GM19468 (cell line): ENCODE measurements around the gene SYT7.

Experiments used
- ATAC-seq: cut with Tn5 transposase; IDR thresholded peaks from one replicate; pipeline ENCODE4 v1.9.1; 2021; ENCODE audit warnings: mild to moderate bottlenecking, moderate library complexity, moderate number of reproducible peaks; ENCODE audit not compliant: unreplicated experiment; ENCODE audit errors: extremely low read depth

Gene SYT7

DNA sequence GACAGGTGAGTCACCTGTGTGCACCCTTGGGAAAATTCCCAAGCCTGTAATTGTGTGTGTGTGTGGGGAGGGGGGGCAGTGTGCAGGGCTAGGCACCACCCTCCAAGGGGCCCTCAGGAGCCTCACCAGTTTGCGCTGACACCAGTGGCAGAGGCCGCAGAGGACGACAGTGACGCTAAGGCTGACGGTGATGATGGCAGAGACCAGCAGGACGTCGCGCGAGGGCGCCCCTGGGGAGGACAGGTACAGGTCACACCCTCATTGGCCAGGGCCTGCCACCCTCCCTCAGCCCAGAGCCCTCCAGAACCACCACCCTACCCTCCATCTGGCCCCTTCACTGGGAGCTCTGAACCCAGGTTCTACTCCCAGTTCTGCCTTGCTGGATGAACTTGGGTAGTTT lies 24.9 kb downstream of the SYT7 start:
- ATAC-seq: no peak

DNA sequence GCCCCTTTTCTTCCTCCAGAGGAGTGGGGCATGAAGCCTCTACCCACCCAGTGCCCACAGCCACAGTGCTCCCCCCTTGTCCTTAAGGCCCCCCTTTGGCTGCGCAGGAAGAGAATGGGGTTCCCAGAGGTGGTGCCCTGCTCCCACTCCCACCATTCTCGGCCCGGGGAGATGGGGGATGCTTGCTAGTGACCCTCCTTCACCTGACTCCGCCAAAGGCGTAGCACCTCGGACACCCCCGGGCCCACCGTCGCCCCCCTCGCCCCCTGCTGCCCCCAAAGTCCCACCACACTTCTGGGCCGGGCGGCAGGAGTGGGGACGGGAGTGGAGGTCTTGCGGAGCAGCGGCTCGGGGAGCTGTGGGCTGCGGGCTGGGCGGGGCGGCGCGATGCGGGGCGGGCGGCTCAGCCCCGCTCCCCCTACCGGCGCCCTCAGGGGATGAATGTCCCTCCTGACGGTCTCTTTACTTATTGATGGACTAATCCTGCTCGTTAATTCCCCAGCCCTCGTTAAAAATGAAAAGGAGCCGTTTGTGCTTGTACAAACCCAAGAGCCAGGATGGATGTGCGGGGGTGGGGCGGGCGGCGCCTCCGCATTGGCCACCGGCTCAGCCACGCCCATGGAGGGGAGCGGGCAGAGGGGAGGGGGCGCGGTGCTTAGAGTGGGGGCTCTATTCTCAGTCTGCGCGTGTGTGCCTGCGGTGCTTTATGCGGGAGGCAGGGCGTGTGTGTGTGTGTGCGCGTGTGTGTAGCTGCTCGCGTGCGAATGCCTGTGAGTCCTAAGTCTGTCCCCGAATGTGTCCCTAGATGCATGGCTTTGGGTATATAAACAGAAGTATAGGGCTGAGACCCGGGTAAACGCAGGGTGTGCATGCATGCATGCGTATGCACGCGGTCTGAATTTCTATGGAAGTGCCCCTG lies 25.6 kb downstream of the SYT7 start:
- ATAC-seq: no peak

DNA sequence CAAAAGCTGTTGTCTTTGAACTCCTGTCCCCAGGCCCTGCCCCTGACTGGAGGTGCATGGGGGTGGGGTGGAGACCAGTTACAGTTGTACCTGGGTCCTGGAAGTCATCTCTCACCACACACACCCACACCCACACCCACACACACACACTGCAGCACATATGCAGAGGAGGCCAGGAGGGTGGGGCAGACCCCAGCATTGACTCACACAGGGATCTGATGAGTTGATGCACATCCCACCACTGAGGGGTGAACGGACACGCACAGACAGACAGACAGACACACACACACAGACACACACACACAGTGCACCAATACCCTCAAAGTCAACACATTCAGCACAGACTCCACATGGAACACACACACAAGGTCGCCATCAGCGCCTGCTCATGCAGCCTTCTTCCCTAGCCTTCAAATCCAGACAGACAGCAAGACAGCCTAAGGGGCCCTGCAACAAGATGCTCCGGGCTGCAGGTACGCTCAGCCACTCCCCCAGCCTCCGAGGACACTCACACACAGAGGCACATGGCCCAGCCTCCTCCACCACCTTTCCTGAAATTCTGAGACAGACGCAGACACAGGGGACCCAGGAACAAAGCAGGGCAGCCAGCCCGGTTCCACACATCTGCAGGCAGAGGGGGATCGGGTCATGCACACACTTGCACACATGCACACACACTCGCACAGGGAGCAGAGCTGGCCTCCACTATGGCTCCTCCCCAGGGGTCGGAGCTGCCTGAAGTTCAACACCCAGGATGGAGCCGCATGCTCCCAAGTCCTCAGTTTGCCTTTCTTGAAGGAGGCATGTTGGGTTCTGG lies 26.5 kb downstream of the SYT7 start:
- ATAC-seq: no peak

DNA sequence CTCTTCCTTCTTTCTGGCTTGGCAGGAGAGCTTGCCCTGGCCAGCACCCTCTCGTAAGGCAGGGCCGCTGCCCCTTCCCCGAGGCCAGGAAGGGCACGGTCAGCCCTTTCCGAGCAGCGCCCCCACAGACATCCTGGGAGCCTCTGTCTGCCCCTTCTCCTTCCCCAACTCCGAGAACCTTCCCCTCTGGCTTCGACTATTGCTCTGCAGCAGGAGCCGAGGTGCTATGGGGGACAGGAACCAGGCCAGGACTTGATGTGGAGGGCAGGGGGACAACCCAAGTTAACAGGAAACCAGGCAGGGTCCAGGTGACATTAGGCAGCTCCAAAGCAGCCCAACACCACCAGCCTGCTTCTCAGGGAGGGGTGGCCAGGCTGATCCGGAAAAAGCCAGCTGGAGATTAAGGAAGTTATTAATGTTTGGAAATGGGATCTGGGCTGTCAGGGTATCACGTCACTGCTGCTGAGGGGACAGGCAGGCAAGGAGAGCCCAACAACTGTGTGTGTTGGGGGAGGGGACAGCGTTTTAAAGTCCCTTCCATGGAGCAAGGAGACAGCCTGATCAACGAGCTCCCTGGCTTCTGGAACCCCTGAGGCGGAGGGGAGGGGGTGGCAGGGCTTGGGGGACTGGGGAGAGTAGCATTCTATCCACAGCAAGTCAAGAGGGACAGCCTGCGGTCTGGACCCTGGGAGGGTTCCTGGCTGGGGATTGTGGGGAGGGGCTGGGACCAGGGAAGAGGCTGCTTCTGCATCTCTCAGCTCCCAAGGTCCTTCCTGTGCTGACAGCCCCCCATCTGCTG lies 27.3 kb downstream of the SYT7 start:
- no peak for ATAC-seq

DNA sequence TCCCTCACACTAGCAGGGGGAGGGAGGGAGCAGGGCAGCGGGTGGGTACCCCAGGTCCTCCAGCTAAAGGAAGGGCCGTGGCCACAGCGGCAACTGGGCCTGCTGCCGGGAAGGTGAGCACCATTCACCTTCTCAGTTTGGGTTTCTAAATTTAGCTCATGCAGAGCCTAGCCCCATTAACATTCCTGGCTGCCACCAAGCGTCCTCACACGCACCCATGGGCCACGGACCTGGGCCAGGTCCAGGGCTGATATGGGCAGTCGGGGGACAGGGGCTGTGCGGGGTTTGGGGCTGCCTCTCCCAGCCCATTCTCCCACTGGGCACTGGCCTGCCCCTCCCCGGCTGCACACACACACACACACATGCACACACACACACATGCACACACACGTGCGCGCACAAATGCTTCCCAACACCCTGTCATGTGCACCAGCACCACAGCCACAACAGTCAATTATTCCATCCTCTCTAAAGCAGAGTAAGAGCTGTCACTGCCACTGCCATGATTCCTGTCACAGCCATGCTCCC lies 28.7 kb downstream of the SYT7 start:
- no peak for ATAC-seq

DNA sequence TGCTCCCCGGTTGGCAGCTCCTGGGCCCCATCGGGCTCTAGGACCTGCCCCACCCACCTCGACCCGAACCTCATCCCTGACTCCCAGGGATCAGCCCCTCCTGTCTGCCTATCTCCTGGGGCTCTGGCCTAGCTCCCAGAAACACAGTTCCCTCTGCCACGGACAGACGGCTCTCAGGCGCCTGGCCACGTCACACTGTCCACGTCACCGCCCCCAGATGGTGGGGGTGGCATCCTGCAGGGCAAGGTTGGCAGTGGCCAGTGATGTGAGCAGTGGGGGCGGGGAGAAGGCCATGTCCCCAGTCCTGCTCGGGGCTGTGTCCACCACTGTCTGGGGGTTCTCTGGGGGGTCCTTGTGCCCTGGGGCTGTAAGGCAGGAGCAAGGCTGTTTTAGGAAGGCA lies 29.2 kb downstream of the SYT7 start:
- no peak for ATAC-seq

DNA sequence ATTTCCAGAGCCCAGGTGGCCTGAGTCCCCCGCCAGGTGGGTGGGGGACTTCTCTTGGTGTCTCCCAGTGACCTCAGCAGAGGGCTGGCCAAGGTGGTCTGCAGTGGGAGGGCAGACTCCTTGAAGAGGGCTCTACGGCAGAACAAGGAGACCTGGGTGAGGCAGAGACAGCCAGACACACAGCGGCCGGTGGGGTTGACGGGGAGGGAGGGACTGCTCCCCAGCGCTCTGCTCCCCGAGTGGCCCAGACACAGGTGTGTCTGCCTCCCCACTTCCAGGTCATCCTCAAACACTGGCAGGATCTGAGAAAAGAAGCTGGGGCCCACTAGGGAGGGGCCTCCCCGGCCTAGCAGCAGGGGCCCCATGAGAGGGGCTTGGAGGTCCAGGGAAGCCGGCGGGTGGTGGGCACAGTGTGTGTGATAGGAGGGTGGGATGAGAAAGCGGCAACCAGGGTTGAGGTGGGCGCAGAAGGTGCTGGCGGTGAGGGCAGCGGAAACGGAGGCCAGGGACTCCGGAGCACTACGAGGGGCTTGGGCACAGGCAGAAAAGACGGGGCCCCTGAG lies 30.1 kb downstream of the SYT7 start:
- no peak for ATAC-seq

DNA sequence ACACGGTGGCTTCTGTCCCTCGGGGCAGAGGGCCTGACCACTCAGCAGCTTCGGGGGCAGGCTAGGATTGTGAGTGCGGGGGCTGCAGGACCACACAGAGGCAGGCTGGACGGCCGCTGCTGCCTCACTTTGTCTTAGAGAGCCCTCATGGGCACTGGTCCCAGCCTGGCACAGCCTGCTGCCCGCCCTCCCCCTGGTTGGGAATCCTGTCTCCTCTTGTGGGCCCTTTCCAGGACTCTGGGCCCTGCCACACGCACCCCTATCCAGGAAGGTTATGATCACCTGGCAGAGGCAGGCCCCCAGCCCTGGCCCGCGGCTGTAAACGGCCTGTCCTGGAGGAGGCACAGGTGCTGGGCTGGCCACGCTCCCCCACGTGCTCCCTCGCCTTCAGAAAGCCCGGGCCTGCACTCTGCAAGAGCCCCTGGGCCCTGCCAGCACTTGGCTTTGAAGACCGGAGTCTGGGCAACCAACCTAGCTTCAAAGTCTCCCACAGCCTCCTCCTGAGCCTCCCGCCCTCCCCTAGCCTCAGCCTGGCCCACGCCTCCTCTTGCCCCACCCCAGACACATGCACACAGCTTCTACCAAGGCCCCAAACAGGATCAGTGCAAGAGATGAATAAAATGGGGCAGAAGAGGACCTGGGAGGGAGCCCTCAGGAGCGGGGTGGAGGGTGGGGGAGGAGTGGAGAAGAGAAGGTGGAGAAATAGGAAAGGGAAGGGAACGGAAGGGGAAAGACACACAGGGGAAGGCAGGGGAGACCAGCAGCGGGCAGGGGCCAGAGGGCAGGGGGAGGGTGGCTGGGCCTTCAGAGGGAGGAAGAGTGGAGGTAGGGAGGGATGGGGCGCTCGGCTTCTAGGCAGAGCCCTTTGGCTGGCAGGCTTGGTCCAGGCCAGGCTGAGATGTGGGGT lies 31.0 kb downstream of the SYT7 start:
- ATAC-seq: no peak

DNA sequence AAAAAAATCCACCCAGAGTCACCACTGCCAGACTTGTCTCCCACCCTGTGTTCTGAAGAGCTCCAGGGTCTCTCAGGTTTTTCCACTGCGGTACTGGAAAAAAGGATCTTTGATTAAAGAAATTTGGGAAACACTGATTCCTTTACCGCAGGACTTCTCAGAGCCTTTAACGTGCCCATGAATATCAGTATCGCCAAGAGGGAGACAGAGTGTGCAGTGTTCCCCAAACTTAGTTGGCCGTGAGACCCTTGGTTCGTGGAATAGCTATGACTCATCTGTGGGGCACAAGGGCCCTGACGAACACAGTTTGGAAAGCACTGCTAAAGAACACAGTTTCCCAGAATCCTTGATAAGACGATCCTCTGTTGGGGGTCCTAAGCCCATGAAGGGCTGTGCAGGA lies 31.7 kb downstream of the SYT7 start:
- ATAC-seq: no peak

DNA sequence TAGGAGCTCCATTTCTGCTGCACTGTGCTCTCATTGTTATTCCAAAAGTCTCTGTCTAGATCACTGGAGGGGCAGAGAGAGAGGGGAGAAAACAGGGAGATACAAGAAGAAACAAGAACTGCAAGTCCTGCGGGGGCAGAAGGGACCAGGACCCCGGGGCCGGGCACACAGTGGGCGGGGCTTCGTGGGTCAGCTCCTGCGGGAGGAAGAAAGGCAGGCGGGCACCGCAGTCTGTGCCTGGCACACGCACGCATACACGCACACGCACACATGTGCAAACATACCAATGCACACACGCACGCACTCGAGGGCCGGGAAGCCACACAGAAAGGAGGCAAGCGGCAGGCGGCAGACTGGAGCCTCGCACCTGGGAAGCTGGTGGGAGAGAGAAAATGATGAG lies 33.6 kb downstream of the SYT7 start:
- no peak for ATAC-seq

DNA sequence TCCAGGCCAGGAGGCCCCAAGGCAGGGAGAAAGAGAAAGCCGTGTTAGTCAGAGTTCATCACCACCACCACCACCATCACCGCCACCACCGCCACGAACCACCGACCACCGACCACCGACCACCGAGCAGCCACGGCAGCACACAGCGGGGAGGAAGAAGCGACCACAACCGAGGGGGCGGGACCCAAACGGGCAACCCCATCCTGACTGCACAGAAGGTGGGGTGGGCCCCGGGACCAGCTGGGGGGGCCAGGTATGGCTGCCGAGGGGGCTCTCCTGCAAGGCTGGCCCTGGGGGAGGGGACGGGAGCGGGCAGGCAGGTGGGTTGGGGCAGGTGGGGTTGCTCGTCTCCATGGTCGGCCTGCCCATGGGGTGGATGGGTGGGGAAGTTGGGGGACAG lies 34.2 kb downstream of the SYT7 start:
- ATAC-seq: no peak

DNA sequence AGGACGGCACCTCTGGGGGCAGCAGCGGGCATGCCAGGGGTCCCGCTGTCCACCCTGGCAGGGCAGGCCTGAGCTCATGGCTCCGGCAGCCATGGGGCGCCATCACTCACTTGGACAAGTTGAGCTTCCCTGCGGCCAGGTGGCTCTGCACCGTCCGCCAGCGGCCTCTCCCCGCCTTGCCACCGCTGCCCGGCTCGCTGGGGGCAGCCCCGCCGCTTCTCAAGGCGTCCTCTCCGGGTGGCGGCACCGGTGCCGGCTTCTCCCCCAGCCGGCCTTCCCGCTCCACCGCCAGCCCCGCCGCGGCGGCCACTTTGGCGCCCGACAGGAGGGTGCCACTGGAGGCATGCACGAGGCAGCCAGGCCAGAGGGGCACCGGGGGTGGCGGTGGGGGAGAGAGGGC lies 35.0 kb downstream of the SYT7 start:
- no peak for ATAC-seq

DNA sequence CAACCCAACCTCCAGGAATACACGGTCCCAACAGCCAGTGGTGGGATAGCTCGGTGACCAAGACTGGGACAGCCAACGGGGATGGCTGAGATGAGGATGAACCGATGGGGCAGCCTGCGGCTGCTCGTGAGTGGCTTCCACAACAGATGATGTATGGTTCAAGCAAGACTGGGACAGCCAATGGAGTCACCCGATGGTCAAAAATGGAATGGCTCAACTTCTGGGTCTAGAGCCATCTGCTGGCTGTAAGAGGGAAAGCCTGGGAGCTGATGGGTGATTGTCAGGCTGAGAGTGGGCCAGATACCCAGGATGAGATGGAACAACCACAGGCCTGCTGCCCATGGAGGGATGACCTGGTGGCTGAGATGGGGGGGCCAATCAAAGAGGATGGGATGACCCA lies 35.5 kb downstream of the SYT7 start:
- no peak for ATAC-seq

DNA sequence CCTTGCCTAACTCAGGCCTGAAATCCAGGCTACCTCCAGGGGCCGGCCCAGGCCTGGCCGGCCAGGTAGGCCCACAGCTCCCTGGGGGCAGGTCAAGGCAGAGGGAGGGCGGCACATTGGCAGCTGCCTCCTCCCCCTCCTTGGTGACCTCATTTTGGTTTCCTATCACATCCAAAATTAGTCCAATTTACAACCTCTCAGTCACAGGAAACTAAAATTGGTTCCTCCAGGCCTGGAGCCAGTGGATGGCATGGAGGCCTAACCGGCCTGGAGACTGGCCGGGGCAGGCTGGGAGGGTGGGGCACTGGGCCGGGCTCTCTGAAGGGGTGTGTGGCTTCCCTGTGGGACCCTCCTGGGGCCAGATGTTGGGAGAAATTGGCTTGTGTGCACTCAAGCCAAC lies 36.4 kb downstream of the SYT7 start:
- no peak for ATAC-seq

DNA sequence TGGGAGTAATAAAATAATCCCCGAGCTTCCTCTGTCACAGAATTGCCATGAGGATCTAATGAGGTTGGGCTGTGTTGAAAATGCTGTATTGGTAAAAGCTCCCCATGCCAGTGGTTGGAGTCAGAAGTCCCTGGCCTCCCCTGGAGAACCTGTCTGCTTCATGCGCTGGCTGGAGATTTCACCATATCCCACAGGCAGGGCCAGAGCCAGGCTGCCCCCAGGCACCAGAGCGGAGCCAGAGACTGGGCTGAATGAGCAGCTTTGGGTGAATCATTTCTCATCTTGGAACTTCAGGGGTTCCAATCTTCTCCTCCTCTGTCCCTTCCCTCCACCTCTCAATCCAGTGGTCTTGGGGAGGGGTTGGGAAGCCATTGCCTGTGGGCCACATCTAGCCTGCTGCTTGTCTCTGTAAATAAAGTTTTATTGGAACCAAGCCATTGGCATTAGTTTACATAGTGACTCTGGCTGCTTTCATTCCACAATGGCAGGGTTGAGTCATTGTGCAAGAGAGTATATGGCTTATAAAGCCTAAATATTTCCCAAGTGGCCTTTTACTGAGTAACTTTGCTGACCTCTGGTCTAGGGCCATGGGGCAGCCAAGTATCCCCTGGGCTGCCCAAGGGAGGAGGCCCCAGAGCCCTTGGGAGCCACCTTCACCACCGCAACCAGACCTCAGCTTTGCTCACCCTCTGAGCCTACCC lies 37.1 kb downstream of the SYT7 start:
- no peak for ATAC-seq

DNA sequence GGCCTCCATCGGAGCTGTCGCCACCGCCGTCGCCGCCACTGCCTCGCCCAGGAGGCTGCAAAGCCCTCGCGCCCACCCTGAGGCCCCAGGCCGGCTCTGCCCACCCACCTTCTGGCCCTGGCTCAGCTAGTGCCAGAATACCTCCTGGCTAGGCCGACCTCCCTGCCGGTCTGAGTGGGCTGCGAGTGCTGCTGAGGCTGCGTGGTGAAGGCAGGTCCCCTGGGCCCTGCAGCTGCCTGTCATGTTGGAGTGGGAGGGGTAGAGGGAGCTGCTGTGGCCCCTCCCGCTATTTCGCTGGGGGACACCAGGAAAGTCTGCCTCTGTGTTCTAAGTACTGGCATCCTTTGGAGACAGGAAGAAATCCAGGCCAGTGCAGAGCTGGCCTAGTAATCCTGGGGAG lies 38.2 kb downstream of the SYT7 start:
- no peak for ATAC-seq

DNA sequence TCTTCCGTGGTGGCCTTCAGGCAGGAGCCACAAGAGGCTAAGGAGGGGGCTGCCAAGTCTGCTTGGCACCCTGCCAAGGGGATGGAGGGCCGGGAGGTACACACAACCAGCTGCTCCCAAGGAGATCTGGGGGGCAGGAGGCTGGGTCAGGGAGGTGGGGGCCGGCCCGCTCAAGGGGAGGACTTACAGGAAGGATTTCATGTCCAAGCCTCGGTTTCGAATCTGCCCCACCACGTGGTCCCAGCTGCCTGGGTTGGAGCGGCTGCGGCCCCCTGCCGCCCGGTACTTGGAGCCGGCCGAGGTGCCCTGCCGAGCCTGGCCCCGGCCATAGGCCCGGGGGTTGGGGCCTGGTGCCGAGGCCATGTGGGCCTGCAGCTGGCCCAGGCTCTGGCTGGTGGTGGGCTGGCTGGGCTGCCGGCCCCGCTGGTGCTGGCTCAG lies 38.8 kb downstream of the SYT7 start:
- no peak for ATAC-seq

DNA sequence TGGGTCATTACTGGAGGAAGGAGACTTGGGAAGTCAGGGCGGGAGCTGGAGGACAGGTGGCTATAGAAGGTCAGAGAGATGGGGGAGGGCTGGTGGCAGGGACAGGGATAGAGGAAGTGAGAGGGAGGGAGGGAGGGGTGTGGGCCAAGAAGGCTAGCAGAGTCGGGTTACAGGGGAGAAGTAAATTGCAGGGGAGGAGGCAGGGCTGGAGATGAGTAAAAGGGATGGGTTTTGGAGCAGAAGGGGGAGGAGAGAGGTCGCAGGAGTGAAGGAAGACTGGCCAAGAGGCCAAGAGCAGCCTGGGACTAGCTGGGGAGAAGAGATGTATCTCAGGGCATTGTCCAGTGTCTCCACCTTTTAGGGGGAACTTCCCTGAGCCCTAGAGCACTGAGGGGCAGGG lies 39.3 kb downstream of the SYT7 start:
- no peak for ATAC-seq
